Loucy (cell line): ENCODE data around the gene NHERF1.

Experiments used
- H2AFZ ChIP-seq: fragments of 200-600 bp; sonication (generic); 2 replicates; pipeline ENCODE4 v1.6.0; 2016; ENCODE audit warnings: antibody characterized with exemption, mild to moderate bottlenecking, low read length, moderate library complexity
- H3F3A ChIP-seq: fragments of 200-600 bp; 2 replicates; pipeline ENCODE4 v1.6.0; 2016; ENCODE audit warnings: antibody characterized with exemption, low read depth, mild to moderate bottlenecking
- H3K27me3 ChIP-seq: fragments of 200-600 bp; sonication (generic); 2 replicates; pipeline ENCODE4 v1.6.1; 2014; ENCODE audit warnings: low read length, mild to moderate bottlenecking; ENCODE audit not compliant: insufficient read depth, poor library complexity, severe bottlenecking
- H3K36me3 ChIP-seq: fragments of 200-600 bp; sonication (generic); 2 replicates; pipeline ENCODE4 v1.6.1; 2016; ENCODE audit warnings: low read length; ENCODE audit not compliant: insufficient read depth
- H3K4me1 ChIP-seq: fragments of 200-600 bp; sonication (generic); 2 replicates; pipeline ENCODE4 v1.5.1; 2014; ENCODE audit warnings: low read length, mild to moderate bottlenecking; ENCODE audit not compliant: insufficient read depth, poor library complexity, severe bottlenecking
- H3K4me2 ChIP-seq: fragments of 200-600 bp; sonication (generic); 2 replicates; pipeline ENCODE4 v1.6.0; 2014; ENCODE audit warnings: antibody characterized with exemption, low read length, low read depth, mild to moderate bottlenecking; ENCODE audit not compliant: poor library complexity, severe bottlenecking
- H3K4me3 ChIP-seq: fragments of 200-600 bp; sonication (generic); 2 replicates; pipeline ENCODE4 v1.5.1; 2014; ENCODE audit warnings: low read length, mild to moderate bottlenecking, mixed read lengths; ENCODE audit not compliant: poor library complexity, severe bottlenecking
- H3K79me2 ChIP-seq: fragments of 200-600 bp; sonication (generic); 2 replicates; pipeline ENCODE4 v1.6.1; 2014; ENCODE audit warnings: low read length; ENCODE audit not compliant: insufficient read depth
- H3K9ac ChIP-seq: fragments of 200-600 bp; sonication (generic); 2 replicates; pipeline ENCODE4 v1.6.0; 2014; ENCODE audit warnings: mild to moderate bottlenecking, low read depth, low read length, moderate library complexity; ENCODE audit not compliant: poor library complexity, severe bottlenecking
- H3K9me2 ChIP-seq: fragments of 200-600 bp; sonication (generic); replicated peaks from 2 replicates; pipeline ENCODE4 v1.6.1; 2016; ENCODE audit warnings: low read depth, low read length, mixed read lengths
- H3K9me3 ChIP-seq: fragments of 200-600 bp; sonication (generic); 2 replicates; pipeline ENCODE4 v1.6.1; 2014; ENCODE audit warnings: mild to moderate bottlenecking, antibody characterized with exemption, low read length, low read depth; ENCODE audit not compliant: insufficient read depth
- H4K20me1 ChIP-seq: fragments of 200-600 bp; sonication (generic); 2 replicates; pipeline ENCODE4 v1.6.0; 2014; ENCODE audit warnings: antibody characterized with exemption, low read length, mild to moderate bottlenecking; ENCODE audit not compliant: insufficient read depth, poor library complexity, severe bottlenecking
- CTCF ChIP-seq: fragments of 200-600 bp; sonication (generic); conservative IDR thresholded peaks from 2 replicates; pipeline ENCODE4 v1.5.1; 2014; ENCODE audit warnings: mild to moderate bottlenecking, antibody characterized with exemption, low read length
- EZH2phosphoT487 ChIP-seq: fragments of 200-600 bp; IDR thresholded peaks from 2 replicates; pipeline ENCODE4 v1.6.1; 2018; ENCODE audit warnings: antibody characterized with exemption, mild to moderate bottlenecking, moderate library complexity, borderline replicate concordance

The NHERF1 gene

GRCh38 chr17:74785981-74786360 lies 37.5 kb downstream of the NHERF1 start:
- H3K9me3 ChIP-seq = no peaks in the 10 kb centered on the region
- H2AFZ ChIP-seq = no peak overlapping the region
- peaks cover 23% of the 10 kb centered on the region for H3K4me1 ChIP-seq
- H3K4me3 ChIP-seq = no peak overlapping the region
- no peaks in the 10 kb centered on the region for H3K9me2 ChIP-seq
- H4K20me1 ChIP-seq = no peaks in the 10 kb centered on the region
- H3K4me2 ChIP-seq = no peak overlapping the region
- TF ChIP-seq EZH2phosphoT487 (no peak), CTCF (no peak)
- H3K27me3 ChIP-seq = no peaks in the 10 kb centered on the region
- H3K36me3 ChIP-seq = 0 out of 2 replicates have a peak, but pooled peaks cover 10% of the 10 kb centered on the region
- peak overlapping the region; percentile 1 for H3K9ac ChIP-seq
- H3K79me2 ChIP-seq = peaks cover 13% of the 10 kb centered on the region; the same call in 1 of the 2 replicates
- H3F3A ChIP-seq = no peaks in the 10 kb centered on the region

GRCh38 chr17:74786431-74787055 lies 38.1 kb downstream of the NHERF1 start:
- H3K9me2 ChIP-seq = no peaks in the 10 kb centered on the region
- H3K36me3 ChIP-seq = 0 out of 2 replicates have a peak, but pooled peaks cover 10% of the 10 kb centered on the region
- H3K27me3 ChIP-seq = no peaks in the 10 kb centered on the region
- TF ChIP-seq EZH2phosphoT487 (no peak), CTCF (no peak)
- H3K4me3 ChIP-seq = no peak overlapping the region
- peaks cover 13% of the 10 kb centered on the region; the same call in 1 of the 2 replicates for H3K79me2 ChIP-seq
- H4K20me1 ChIP-seq = no peaks in the 10 kb centered on the region
- no peaks in the 10 kb centered on the region for H3F3A ChIP-seq
- peaks cover 23% of the 10 kb centered on the region for H3K4me1 ChIP-seq
- no peak overlapping the region for H2AFZ ChIP-seq
- H3K9ac ChIP-seq = no peak overlapping the region
- H3K4me2 ChIP-seq = no peak overlapping the region
- H3K9me3 ChIP-seq = no peaks in the 10 kb centered on the region

- peaks cover 8% of the 10 kb centered on the region; the same call in 1 of the 2 replicates for H3K79me2 ChIP-seq
- peaks cover 26% of the 10 kb centered on the region; the same call in 1 of the 2 replicates for H3K36me3 ChIP-seq
- no peaks in the 10 kb centered on the region for H3K27me3 ChIP-seq
- TF ChIP-seq EZH2phosphoT487 (no peak), CTCF (no peak)
- no peak overlapping the region for H3K4me2 ChIP-seq
- no peaks in the 10 kb centered on the region for H4K20me1 ChIP-seq
- H3K4me1 ChIP-seq = peaks cover 7% of the 10 kb centered on the region
- no peaks in the 10 kb centered on the region for H3K9me3 ChIP-seq
- H3K9me2 ChIP-seq = no peaks in the 10 kb centered on the region
- H3F3A ChIP-seq = no peaks in the 10 kb centered on the region
- peak overlapping the region; percentile 38 for H3K9ac ChIP-seq
- H2AFZ ChIP-seq = no peak overlapping the region
- H3K4me3 ChIP-seq = no peak overlapping the region
Measured at GRCh38 chr17:74790161-74791058, 42.0 kb downstream of the NHERF1 start.
